Measurements from ENCODE around the gene GBGT1. TPM values are rescaled to one million over a fixed set of nuclear protein-coding genes. Genes with fewer than 3 reads are reported as not detected.

Gene GBGT1
- total and polyA plus RNA-seq, 3 donors from 2014 or later: 4.0 to 11.2 (median 5.6) TPM

DNA sequence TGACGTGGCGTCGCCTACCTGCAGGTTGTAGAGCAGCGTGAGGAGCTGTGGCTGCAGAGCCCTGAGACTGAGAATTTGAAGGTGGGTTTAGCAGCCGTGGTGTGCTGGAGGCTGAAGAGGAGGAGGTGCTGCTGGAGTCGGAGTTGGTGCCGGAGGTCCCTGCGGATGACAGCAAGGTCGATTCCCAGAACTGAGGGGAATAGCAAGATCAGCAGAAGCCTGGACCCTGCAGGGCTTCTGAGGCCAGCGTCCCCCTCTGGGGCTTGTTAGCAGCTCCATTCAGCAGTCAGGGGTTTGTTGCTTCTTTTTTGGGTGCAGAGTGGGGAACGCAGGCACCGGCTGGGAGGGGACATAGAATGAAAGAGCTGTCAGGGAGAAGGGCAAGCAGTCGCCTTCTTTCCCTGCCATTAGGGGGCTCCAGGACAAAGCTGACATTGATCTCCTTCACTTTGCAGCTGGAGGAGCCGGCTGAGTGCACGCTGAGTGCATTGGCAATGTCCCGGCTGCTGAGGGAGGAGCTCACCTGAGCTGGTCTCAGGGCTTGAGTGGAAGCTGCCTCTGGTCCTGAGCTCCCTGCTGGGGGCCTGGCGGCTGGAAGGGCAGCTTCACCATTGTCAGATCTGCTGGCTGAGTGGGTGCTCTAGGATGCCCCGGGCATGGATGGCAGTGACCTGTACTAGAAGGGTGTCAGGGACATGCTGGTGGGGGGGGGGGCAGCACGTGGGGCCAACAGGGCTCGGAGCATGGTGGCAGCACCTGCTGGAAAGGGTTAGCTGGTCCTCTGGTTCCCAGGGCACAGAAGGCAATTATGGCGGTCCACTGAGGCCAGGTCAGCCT is 24.5 kb upstream of the GBGT1 start:
- WGBS, 2 donors: 48 to 49% methylated on average over 7 to 21 of the region's 21 CpGs
- H3K36me3 ChIP-seq (ENCODE audit: low read depth, missing control alignments): no peaks in the 10 kb centered on the region
- no peak overlapping the region for H3K27ac ChIP-seq
- TF ChIP-seq, protein P1, sequence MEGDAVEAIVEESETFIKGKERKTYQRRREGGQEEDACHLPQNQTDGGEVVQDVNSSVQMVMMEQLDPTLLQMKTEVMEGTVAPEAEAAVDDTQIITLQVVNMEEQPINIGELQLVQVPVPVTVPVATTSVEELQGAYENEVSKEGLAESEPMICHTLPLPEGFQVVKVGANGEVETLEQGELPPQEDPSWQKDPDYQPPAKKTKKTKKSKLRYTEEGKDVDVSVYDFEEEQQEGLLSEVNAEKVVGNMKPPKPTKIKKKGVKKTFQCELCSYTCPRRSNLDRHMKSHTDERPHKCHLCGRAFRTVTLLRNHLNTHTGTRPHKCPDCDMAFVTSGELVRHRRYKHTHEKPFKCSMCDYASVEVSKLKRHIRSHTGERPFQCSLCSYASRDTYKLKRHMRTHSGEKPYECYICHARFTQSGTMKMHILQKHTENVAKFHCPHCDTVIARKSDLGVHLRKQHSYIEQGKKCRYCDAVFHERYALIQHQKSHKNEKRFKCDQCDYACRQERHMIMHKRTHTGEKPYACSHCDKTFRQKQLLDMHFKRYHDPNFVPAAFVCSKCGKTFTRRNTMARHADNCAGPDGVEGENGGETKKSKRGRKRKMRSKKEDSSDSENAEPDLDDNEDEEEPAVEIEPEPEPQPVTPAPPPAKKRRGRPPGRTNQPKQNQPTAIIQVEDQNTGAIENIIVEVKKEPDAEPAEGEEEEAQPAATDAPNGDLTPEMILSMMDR (IDR thresholded peaks at IDR 0.05): peak in 2 of 3 experiments; percentile 12 to 33
- TF ChIP-seq POLR2A (IDR thresholded peaks at IDR 0.05): no peak
- H3K4me1 ChIP-seq: no peaks in the 10 kb centered on the region
- intact Hi-C loops (cut with DNase I; ENCODE audit: low total_unique reads): loop anchor here (10.0 kb wide), 1 partner anchor 137 kb away; no protein-coding TSS in a partner anchor
- DNase-seq: peak; percentile 67
- no peaks in the 10 kb centered on the region for H3K9me3 ChIP-seq
- H3K4me3 ChIP-seq: no peak overlapping the region
- no peaks in the 10 kb centered on the region for H3K27me3 ChIP-seq

DNA sequence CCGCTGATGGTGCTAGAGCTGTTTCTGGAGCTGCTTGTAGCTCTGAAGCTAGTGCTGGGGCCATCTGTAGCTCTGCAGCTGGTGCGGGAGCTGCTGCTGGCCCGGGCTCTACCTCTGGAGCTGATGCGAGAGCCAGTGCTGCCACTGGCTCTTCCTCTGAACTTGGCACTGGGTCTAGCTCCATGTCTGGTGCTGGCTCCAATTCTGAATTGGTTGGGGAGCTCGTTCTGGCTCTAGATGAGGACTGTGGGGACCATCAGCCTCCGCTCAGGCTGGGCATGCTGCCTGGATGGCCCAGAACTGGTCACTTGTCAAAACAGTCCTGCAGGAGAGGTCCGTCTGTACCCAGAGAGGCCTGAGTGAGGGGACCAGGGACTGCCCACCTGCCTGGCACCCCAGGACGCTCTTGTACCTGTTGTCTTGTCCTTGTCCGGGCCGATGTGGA is 23.9 kb upstream of the GBGT1 start:
- intact Hi-C loops (cut with DNase I; ENCODE audit: low total_unique reads): loop anchor here (10.0 kb wide), 1 partner anchor 137 kb away; no protein-coding TSS in a partner anchor
- 86 to 87% methylated on average over 1 to 10 of the region's 10 CpGs for WGBS, 2 donors
- no peaks in the 10 kb centered on the region for H3K9me3 ChIP-seq
- no peaks in the 10 kb centered on the region for H3K36me3 ChIP-seq (ENCODE audit: low read depth, missing control alignments)
- no peaks in the 10 kb centered on the region for H3K4me1 ChIP-seq
- H3K27ac ChIP-seq: no peak overlapping the region
- TF ChIP-seq POLR2A (IDR thresholded peaks at IDR 0.05): no peak
- TF ChIP-seq, protein P1 (IDR thresholded peaks at IDR 0.05): no peak
- no peaks in the 10 kb centered on the region for H3K27me3 ChIP-seq
- H3K4me3 ChIP-seq: no peak overlapping the region
- no peak for DNase-seq

DNA sequence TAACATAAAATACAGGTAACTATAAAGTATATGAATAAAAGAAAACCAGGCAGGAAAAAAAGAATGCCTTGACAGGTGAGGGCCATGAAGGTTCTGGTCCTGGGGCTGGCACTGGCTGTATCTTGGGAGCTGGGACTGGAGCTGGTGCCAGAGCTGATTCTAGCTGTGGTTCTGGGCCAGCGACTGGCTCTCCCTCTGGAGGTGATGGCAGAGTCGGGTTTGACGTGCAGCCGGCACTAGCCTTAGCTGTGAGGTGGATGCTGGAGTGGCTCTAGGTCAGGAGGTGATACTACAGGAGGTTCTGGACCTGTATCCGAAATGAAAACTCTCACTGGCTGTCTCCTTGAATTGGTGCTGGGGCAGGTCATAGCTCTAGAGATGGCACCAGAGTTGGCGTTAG is 23.0 kb upstream of the GBGT1 start:
- 87 to 90% methylated on average over 5 to 6 of the region's 6 CpGs for WGBS, 2 donors
- no peak overlapping the region for H3K4me3 ChIP-seq
- intact Hi-C loops (cut with DNase I; ENCODE audit: low total_unique reads): loop anchor here (10.0 kb wide), 1 partner anchor 138 kb away; no protein-coding TSS in a partner anchor
- TF ChIP-seq POLR2A (IDR thresholded peaks at IDR 0.05): no peak
- TF ChIP-seq, protein P1 (IDR thresholded peaks at IDR 0.05): no peak
- no peaks in the 10 kb centered on the region for H3K9me3 ChIP-seq
- H3K27ac ChIP-seq: no peak overlapping the region
- DNase-seq: no peak
- no peaks in the 10 kb centered on the region for H3K36me3 ChIP-seq (ENCODE audit: low read depth, missing control alignments)
- no peaks in the 10 kb centered on the region for H3K27me3 ChIP-seq
- no peaks in the 10 kb centered on the region for H3K4me1 ChIP-seq

DNA sequence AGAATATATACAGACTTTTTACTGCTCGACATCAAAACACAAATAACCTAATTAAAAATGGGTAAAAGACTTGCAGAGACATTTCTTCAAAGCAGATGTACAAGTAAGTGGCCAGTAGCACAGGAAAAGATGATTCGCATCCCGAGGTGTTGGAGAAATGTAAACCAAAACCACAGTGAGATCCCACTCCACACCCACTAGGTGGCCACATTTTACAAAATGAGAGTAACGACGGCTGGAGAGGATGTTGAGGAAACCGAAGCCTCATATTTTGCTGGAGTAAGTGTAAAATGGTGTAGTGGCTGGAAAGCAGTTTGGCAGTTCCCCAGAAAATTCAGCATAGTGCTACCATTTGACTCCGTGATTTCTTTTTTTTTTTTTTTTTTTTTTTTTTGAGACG is 21.3 kb upstream of the GBGT1 start:
- no peak overlapping the region for H3K27ac ChIP-seq
- no peaks in the 10 kb centered on the region for H3K9me3 ChIP-seq
- H3K36me3 ChIP-seq (ENCODE audit: low read depth, missing control alignments): no peaks in the 10 kb centered on the region
- H3K4me3 ChIP-seq: no peak overlapping the region
- H3K4me1 ChIP-seq: no peaks in the 10 kb centered on the region
- DNase-seq: peak; percentile 77
- intact Hi-C loops (cut with DNase I; ENCODE audit: low total_unique reads): loop anchor here (10.0 kb wide), 1 partner anchor 140 kb away; no protein-coding TSS in a partner anchor
- 19 to 25% methylated on average over 7 of the region's 8 CpGs for WGBS, 2 donors
- no peaks in the 10 kb centered on the region for H3K27me3 ChIP-seq
- TF ChIP-seq, protein P1 (IDR thresholded peaks at IDR 0.05): peak; percentile 59 to 88 (median 71)
- TF ChIP-seq POLR2A (IDR thresholded peaks at IDR 0.05): no peak
